Middle frontal gyrus (tissue), 1 donor: Measurements from ENCODE around the gene TRAPPC12.
"Not testable (repeated sequence)": the region's sequence is repeated elsewhere in the genome, so short reads cannot be mapped to it uniquely, and the experiment has no call there.

Experiments used
- DNase-seq: peaks from one replicate; pipeline ENCODE4 v3.0.0-alpha.2; 2015; ENCODE audit warnings: low spot score; ENCODE audit errors: extremely low spot score

TRAPPC12 gene

GRCh38 chr2:3451926-3452671, 72.6 kb downstream of the TRAPPC12 start:
- no peak for DNase-seq

- no peak for DNase-seq
Observed at GRCh38 chr2:3453190-3453999, 73.9 kb downstream of the TRAPPC12 start.

- not testable (repeated sequence) for DNase-seq
Observed at GRCh38 chr2:3454005-3454404, 74.5 kb downstream of the TRAPPC12 start.

GRCh38 chr2:3454802-3455201, 75.3 kb downstream of the TRAPPC12 start:
- DNase-seq = no peak

GRCh38 chr2:3456125-3456524, 76.6 kb downstream of the TRAPPC12 start:
- no peak for DNase-seq

- DNase-seq = no peak
Observed at GRCh38 chr2:3457524-3458395, 78.3 kb downstream of the TRAPPC12 start.

- DNase-seq = no peak
Observed at GRCh38 chr2:3458396-3459184, 79.1 kb downstream of the TRAPPC12 start.

- no peak for DNase-seq
Observed at GRCh38 chr2:3459185-3460015, 79.9 kb downstream of the TRAPPC12 start.

GRCh38 chr2:3460156-3460555, 80.7 kb downstream of the TRAPPC12 start:
- DNase-seq = no peak

- DNase-seq = no peak
Observed at GRCh38 chr2:3460831-3461800, 81.6 kb downstream of the TRAPPC12 start.

GRCh38 chr2:3461801-3462492, 82.5 kb downstream of the TRAPPC12 start:
- DNase-seq = peak; percentile 77

GRCh38 chr2:3462493-3463104, 83.1 kb downstream of the TRAPPC12 start:
- DNase-seq = no peak

GRCh38 chr2:3463186-3463835, 83.8 kb downstream of the TRAPPC12 start:
- no peak for DNase-seq

GRCh38 chr2:3463944-3464343, 84.5 kb downstream of the TRAPPC12 start:
- no peak for DNase-seq

GRCh38 chr2:3464401-3465005, 85.0 kb downstream of the TRAPPC12 start:
- DNase-seq = no peak

- DNase-seq = no peak
Observed at GRCh38 chr2:3465328-3465727, 85.8 kb downstream of the TRAPPC12 start.
